Occipital lobe (tissue), 2 donors: ENCODE results near the gene VWC2. TPM values are rescaled to one million over a fixed set of nuclear protein-coding genes. Genes with fewer than 3 reads are reported as not detected.

Experiments used
- DNase-seq: peaks from one replicate; lab custom pipeline; 2025; lab: John Stamatoyannopoulos, UW
- total RNA-seq: library from RNA; depleted of rRNA; stranded (reverse); fragments of >200 nt; gene quantifications from one replicate; pipeline ENCODE4 v1.2.3, GENCODE V29; 2014

Gene VWC2
- total RNA-seq, 1 donor from 2014 or later = 2.8 TPM

DNA sequence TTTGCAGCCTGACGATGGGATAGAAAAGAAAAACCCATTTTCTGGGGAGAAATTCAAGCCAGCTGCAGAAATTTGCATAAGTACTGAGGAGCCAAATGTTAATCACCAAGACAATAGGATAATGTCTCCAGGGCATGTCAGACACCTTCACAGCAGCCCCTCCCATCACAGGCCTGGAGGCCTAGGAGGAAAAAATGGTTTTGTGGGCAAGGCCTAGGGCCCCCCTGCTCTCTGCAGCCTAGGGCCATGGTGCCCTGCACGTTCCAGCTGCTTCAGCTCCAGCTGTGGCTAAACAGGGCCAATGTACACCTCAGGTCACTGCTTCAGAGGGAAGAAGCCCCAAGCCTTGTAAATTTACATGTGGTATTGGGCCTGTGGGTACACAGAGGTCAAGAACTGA lies 158.2 kb downstream of the VWC2 start:
- DNase-seq = no peak

DNA sequence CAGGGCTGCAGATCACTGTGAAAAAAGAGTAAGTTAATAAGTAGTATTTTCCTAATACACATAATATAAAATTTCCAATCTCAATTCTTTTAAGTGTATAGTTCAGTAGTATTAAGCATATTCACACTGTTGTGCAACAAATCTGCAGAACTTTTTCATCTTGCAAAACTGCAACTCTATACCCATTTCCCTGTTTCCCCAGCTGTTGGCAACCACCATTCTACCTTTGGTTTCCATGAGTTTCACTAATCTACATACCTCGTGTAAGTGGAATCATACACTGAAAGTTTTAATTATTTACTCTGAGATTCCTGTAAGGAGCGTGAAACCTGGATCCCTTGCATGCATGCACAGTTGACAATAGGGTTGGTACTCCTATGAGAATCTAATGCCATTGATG lies 164.2 kb downstream of the VWC2 start:
- DNase-seq = no peak
